Body of pancreas (tissue), 4 donors: ENCODE data around the gene FNDC3B. TPM values are rescaled to one million over a fixed set of nuclear protein-coding genes. Genes with fewer than 3 reads are reported as not detected.

ENCODE experiments used
- ATAC-seq: fragments of 150-250 bp; one replicate; pipeline ENCODE4 v1.9.1; 2016
- DNase-seq, 4 donors: peaks; one replicate each; pipeline ENCODE4 v3.0.0-alpha.2; 2019
- H3K27ac ChIP-seq, 4 donors: fragments of 200-600 bp; sonication (generic); 1 replicate in 3 of 4; 2 replicates in 1 of 4; pipeline versions ENCODE4 v1.5.1 to v1.6.1; 2016 to 2019; ENCODE audit warnings: mild to moderate bottlenecking in 1 of 4, mixed read lengths in 1 of 4, moderate library complexity in 1 of 4
- H3K27me3 ChIP-seq, 2 donors: fragments of 200-600 bp; sonication (generic); one replicate each; pipeline ENCODE4 v1.6.0; 2016; ENCODE audit warnings: mild to moderate bottlenecking in 1 of 2
- H3K36me3 ChIP-seq, 2 donors: fragments of 200-600 bp; sonication (generic); replicated peaks in 1 of 2; 2 replicates each; pipeline ENCODE4 v1.5.1; 2016; ENCODE audit warnings: low read depth in 2 of 2; ENCODE audit not compliant: insufficient read depth in 1 of 2
- H3K4me1 ChIP-seq: fragments of 200-600 bp; sonication (generic); one replicate; pipeline ENCODE4 v1.6.0; 2016
- H3K4me3 ChIP-seq, 2 donors: fragments of 200-600 bp; sonication (generic); 1 replicate in 1 of 2; 2 replicates in 1 of 2; pipeline ENCODE4 v1.5.1; 2016 to 2019
- H3K9me3 ChIP-seq, 3 donors: fragments of 200-600 bp; sonication (generic); 1 replicate in 2 of 3; 2 replicates in 1 of 3; pipeline ENCODE4 v1.5.1; 2016
- POLR2A ChIP-seq, 3 donors: fragments of 450-650 bp; IDR thresholded peaks; one replicate each; pipeline ENCODE4 v1.6.1; 2016; ENCODE audit warnings: antibody characterized with exemption in 3 of 3, mild to moderate bottlenecking in 2 of 3
- WGBS, 2 donors: methylation state at CpG; one replicate each; pipeline ENCODE4 v1.1.5; 2017; 5-methylcytosine and 5-hydroxymethylcytosine counted together
- intact Hi-C: fragments of 100-400 bp; cut with DNase I; formaldehyde crosslinking; loops from one replicate; pipeline ENCODE4 v1.15.1; 2023
- total RNA-seq, 2 donors: library from RNA; depleted of rRNA; stranded (reverse); fragments of >200 nt; gene quantifications; one replicate each; pipeline ENCODE4 v1.1.0, GENCODE V29; 2016
- TF ChIP-seq, protein P1 (sequence below), 7 experiments: fragments of 450-650 bp in 4 of 7; fragments of 200-600 bp in 3 of 7; sonication (generic) in 3 of 7; IDR thresholded peaks; one replicate each; pipeline ENCODE4 v1.5.1; 2016 to 2019; ENCODE audit warnings: antibody characterized with exemption in 7 of 7

Gene FNDC3B
- total RNA-seq, 2 donors from 2014 or later, result 64.3 to 86.0 TPM

DNA sequence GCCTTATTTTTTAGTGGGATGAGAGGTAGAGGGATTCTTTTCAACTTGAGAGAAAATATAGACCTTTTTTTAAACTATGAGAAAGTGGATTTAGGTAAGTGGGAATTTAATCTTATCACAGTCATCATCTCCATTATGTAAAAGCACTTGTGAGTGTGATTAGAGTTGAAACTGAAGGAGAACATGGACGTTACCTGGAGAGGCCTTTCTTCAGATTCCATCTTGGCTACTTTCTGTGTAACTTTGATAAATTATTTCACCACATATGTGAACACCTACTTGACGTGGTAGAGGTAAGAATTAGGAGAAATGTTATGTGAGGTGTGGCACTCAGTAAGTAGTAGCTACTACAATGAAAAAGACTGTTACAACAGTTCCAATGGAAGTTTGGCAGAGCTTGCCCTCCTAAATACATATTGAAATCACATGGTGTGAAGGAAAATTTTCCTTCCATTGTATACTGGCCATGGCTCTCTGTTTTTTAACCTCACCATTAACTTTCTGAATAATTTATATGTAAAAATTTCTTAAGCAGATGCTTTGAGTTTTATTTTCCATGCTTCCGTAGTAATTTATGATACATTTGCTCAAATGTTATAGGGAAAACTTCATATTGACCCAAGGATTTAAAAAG is 193.3 kb downstream of the FNDC3B start:
- H3K36me3 ChIP-seq, result peaks cover 0 to 3% of the 10 kb centered on the region in 2 donors
- TF ChIP-seq, protein P1, sequence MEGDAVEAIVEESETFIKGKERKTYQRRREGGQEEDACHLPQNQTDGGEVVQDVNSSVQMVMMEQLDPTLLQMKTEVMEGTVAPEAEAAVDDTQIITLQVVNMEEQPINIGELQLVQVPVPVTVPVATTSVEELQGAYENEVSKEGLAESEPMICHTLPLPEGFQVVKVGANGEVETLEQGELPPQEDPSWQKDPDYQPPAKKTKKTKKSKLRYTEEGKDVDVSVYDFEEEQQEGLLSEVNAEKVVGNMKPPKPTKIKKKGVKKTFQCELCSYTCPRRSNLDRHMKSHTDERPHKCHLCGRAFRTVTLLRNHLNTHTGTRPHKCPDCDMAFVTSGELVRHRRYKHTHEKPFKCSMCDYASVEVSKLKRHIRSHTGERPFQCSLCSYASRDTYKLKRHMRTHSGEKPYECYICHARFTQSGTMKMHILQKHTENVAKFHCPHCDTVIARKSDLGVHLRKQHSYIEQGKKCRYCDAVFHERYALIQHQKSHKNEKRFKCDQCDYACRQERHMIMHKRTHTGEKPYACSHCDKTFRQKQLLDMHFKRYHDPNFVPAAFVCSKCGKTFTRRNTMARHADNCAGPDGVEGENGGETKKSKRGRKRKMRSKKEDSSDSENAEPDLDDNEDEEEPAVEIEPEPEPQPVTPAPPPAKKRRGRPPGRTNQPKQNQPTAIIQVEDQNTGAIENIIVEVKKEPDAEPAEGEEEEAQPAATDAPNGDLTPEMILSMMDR (IDR thresholded peaks at IDR 0.05), result no peak
- TF ChIP-seq POLR2A (IDR thresholded peaks at IDR 0.05), result no peak
- intact Hi-C loops, result no loop called here

DNA sequence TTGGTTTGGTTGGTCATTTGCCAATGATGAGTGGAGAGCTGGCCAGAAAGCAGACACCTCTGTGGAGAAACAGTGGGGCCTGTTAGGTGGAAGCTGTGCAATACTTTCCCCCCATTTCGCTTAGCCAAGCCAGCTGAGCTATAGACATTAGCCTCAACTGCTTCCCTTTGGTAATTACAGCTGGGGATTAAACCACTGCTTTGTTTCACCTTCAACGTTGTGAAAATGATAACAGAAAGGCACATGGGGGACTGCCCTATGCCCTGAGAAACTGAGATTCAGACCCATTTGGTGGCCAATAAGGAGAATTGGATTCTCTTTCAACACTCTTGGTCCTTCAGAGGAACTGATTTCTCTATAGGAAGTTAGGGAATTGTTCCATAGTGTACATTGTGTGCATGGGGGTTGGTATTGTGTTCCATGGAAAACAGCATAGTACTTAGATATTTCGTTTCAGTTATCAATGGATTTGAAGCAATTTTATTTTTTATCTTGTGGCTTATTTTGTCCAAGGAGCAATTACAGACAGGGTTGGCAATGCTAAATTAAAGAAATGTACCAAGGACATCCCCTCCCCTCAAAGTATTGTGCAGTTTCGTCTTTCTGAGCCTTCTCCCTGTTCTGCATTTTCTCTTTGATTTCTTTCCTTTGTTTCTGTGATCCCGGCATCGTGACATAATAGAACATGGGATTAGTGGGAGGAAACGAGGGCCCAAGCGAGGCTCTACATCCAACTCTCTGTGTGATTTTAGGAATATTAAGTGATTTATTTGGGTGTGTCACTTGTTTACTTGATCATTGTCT is 194.3 kb downstream of the FNDC3B start:
- ATAC-seq, result no peak
- whole genome bisulfite sequencing, 2 donors, result 82 to 83% methylated on average over 8 of the region's 8 CpGs
- Histone ChIP-seq H3K4me1 (peaks cover 9% of the 10 kb centered on the region), H3K36me3 (no peaks in the 10 kb centered on the region), H3K9me3 (no peaks in the 10 kb centered on the region), H3K4me3 (no peak overlapping the region), H3K27me3 (no peaks in the 10 kb centered on the region), H3K27ac (no peak overlapping the region)
- intact Hi-C loops, result no loop called here
- no peak for DNase-seq
- TF ChIP-seq, protein P1 (IDR thresholded peaks at IDR 0.05), result no peak
- TF ChIP-seq POLR2A (IDR thresholded peaks at IDR 0.05), result no peak

More for the DNA sequence above, 193.3 kb downstream of the FNDC3B start:
- peaks cover 9% of the 10 kb centered on the region for H3K4me1 ChIP-seq
- ATAC-seq, result no peak
- DNase-seq, result no peak
- H3K27ac ChIP-seq, result no peak overlapping the region
- no peaks in the 10 kb centered on the region for H3K27me3 ChIP-seq
- no peaks in the 10 kb centered on the region for H3K9me3 ChIP-seq
- H3K4me3 ChIP-seq, result no peak overlapping the region
- 87 to 93% methylated on average over 3 of the region's 3 CpGs for WGBS, 2 donors

DNA sequence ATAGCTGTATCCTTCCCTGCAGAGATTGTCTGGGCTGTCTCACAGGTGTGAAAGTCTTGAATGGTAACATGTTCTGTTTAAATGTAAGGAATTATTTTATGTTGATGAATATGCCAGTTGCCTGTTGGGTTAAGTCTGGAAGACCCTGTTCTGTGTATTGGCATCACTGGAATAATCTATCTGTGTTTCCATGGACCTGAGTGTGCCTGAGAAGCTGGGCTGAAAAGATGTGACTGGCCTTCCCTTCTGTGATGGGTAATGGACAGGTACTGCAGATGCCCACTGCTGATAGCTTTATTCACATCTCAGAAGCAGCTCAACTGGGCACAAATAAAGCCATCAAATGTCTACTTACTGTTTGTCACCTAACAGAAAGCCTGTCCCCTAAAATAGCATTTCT is 196.3 kb downstream of the FNDC3B start:
- no peak overlapping the region for H3K4me3 ChIP-seq
- no peak overlapping the region for H3K27ac ChIP-seq
- DNase-seq (no peak), ATAC-seq (no peak)
- no peaks in the 10 kb centered on the region for H3K9me3 ChIP-seq
- H3K27me3 ChIP-seq, result no peaks in the 10 kb centered on the region
- H3K4me1 ChIP-seq, result peaks cover 9% of the 10 kb centered on the region
- intact Hi-C loops, result no loop called here
- TF ChIP-seq, protein P1 (IDR thresholded peaks at IDR 0.05), result no peak
- no peak for TF ChIP-seq POLR2A (IDR thresholded peaks at IDR 0.05)
- H3K36me3 ChIP-seq, result no peaks in the 10 kb centered on the region

DNA sequence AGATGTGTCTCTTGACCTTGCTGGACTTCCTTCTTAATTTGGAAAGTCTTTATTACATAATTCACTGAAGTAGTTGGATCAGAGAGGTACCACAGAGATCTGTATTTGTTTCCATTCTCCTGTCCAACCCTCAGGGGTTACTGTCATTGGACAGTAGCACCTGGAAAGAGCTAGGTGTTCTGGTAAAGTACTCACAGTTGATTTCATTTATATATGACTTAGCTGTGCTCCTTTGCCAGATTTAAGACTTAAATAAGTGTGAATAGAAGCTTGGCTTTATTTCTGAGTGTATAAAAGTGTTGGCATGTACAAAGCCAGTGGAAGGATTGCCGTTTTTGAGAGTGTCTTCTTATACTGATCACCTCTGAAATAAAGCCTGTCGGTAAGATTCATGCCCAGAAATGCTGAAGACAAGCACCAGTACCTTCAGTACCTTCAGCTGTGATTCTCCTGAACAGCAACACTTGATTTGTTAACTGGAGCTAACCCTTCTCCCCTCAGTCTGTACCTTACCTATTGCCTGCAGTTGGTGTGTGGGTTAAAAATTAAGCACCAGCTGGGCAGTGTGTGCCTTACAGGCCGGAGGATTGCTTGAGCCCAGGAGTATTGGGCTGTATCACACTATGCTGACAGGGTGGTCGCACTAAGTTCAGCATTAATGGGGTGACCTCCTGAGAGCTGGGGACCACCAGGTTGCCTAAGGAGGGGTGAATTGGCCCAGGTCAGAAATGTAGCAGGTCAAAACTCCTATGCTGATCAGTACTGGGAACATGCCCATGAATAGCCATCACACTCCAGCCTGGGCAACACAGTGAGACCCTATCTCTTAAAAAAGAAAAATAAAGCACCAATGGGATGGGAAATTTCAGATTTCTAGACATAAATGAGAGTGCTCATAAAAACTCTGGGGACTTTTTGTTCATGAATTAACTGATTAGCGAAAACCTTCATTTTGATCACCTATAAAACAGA is 197.7 kb downstream of the FNDC3B start:
- Histone ChIP-seq H3K36me3 (no peaks in the 10 kb centered on the region), H3K4me3 (no peak overlapping the region), H3K4me1 (peaks cover 9% of the 10 kb centered on the region), H3K9me3 (no peaks in the 10 kb centered on the region), H3K27me3 (no peaks in the 10 kb centered on the region), H3K27ac (no peak overlapping the region)
- WGBS, 2 donors, result 66 to 70% methylated on average over 5 of the region's 5 CpGs
- ATAC-seq (no peak), DNase-seq (no peak)
- TF ChIP-seq, protein P1 (IDR thresholded peaks at IDR 0.05), result no peak
- no peak for TF ChIP-seq POLR2A (IDR thresholded peaks at IDR 0.05)
- intact Hi-C loops, result no loop called here
